GM18505 (cell line): ENCODE data around the gene MPHOSPH9.

Source experiments
- ATAC-seq: cut with Tn5 transposase; IDR thresholded peaks from one replicate; pipeline ENCODE4 v1.9.1; 2021; ENCODE audit not compliant: unreplicated experiment
- POLR2A ChIP-seq: IDR thresholded peaks from 4 replicates; pipeline ENCODE4 v1.6.1; 2011; ENCODE audit warnings: borderline replicate concordance; ENCODE audit not compliant: insufficient read depth, insufficient read length; ENCODE audit errors: extremely low read depth

Gene MPHOSPH9

DNA sequence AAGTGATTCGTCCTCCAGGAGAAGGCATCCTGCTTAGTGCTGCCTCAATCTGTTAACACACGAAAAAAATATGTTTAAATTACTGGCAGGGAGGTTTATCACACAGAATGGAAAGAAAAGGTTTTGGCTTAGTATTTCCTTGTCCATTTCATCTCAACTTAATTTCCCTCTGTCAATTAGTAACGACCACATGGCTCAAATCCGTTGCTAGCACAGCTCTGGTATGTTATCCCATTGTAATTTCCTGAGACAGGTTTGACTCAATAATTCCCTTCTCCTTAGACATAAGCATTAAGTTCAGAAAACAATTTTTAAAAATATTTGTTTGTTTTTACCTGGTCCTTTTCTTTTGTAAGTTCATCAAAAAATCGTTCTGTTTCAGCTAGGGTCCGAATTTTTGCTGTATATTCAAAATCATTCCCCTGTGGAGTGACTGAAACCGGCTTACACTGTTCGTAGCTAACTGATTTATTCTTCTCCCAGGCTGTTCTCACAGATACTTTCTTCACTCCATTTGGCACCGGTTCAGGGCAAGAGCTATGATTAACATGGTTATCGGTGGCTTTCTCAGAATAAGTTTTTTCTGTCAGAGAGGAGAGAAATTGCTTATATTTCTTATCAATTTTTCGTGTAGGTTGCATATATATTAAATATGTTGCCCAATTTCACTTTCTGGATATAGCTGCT is 72.0 kb downstream of the MPHOSPH9 start:
- no peak for TF ChIP-seq POLR2A
- no peak for ATAC-seq

- ATAC-seq = no peak
- no peak for TF ChIP-seq POLR2A
These were observed 79.0 kb downstream of the MPHOSPH9 start for GRCh38 chr12:123153906-123154305.

GRCh38 chr12:123152833-123153232 is 80.1 kb downstream of the MPHOSPH9 start:
- TF ChIP-seq POLR2A = no peak
- ATAC-seq = no peak

- TF ChIP-seq POLR2A = no peak
- ATAC-seq = no peak
These were observed 81.2 kb downstream of the MPHOSPH9 start for GRCh38 chr12:123151457-123152454.

DNA sequence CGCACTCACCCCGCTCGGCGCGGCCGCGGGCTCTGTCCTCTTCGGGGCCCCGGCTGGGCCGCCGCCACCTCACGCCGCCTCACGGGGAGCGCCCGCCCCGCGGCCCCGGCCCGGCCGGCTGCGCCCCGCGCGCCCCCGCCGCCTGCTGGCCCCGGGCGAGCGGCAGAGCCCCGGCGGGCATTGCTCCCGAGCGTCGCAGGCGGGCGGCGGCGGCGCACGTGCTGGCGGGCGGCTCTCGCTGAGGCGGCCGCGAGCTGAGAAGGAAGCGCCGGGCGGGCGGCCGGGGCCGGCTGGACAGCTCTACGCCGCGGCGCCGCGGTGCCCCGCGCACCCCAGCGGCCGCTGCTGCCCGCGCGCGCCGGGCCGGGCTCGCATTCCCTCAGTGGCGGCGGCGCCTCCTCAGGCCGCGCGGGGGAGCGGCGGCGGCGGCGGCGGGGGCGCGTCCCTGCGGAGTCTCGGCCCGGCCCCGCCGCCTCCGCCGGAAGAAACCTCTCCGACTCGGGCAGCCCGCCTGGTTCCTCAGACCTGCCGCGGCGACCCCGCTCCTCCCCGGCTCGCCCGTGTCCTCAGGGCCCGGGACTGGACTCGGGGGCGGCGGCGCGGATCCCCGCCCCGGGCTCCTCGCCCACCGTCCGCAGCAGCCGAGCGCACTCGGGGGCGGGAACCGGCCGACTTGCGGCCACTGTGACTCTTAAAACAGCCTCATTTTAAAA is 82.0 kb downstream of the MPHOSPH9 start, which contains the start of gene PITPNM2:
TSS of gene PITPNM2 (minus strand) at position 347 of the 713 bp plus-strand sequence. CDS start 116,500 bp downstream, outside the sequence.
- ATAC-seq = no peak

DNA sequence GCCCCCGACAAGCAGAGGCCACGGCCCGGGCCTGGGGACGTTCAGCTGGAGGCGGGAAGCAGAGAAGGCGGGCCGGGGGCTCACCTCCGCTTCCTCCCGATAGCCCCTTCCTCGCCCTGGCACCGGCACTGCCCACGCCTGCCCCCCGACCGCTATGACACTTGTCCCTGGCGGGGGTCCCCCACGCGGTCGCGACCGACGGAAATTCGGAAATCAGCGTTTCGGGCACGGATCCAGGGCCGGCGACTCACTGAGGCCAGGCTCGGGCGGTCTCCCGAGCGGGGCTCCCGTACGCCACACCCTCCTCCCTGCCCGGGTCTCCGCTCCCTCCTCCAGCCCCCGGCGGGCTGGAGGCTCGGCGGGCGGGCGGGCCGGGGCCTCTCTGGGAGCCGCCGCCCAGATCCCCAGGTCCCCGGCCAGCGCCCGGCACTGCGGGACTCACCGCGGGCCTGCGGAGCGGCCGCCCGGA is 82.6 kb downstream of the MPHOSPH9 start:
- no peak for TF ChIP-seq POLR2A
- no peak for ATAC-seq

More for the DNA sequence above, 82.0 kb downstream of the MPHOSPH9 start, which contains the start of gene PITPNM2:
- TF ChIP-seq POLR2A = no peak

GRCh38 chr12:123149501-123150274 is 83.3 kb downstream of the MPHOSPH9 start:
- no peak for TF ChIP-seq POLR2A
- ATAC-seq = no peak

GRCh38 chr12:123149088-123149487 is 83.9 kb downstream of the MPHOSPH9 start:
- TF ChIP-seq POLR2A = no peak
- no peak for ATAC-seq

GRCh38 chr12:123148655-123149054 is 84.3 kb downstream of the MPHOSPH9 start:
- TF ChIP-seq POLR2A = no peak
- no peak for ATAC-seq

GRCh38 chr12:123148223-123148622 is 84.7 kb downstream of the MPHOSPH9 start:
- TF ChIP-seq POLR2A = no peak
- ATAC-seq = no peak

- no peak for ATAC-seq
- TF ChIP-seq POLR2A = no peak
These were observed 87.7 kb downstream of the MPHOSPH9 start for GRCh38 chr12:123145211-123145610.
